ENCODE measurements around the gene MAPK8.

DNA sequence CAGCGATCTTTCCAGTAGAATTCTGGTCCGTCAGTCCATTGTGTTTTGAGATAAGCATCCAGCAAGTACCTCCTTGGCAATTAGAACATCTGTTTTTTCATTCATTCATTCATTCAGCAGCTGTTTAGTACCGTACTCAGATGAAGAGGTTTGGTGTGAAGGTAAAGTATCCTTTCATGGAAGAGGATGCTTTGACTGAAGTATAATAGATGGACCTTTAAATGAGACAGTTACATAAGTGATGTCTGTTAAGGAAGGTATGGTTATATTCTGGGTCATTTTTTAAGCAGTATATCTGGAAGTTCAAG lies 1.2 kb downstream of the MAPK8 start:
- TF ChIP-seq, protein P1, sequence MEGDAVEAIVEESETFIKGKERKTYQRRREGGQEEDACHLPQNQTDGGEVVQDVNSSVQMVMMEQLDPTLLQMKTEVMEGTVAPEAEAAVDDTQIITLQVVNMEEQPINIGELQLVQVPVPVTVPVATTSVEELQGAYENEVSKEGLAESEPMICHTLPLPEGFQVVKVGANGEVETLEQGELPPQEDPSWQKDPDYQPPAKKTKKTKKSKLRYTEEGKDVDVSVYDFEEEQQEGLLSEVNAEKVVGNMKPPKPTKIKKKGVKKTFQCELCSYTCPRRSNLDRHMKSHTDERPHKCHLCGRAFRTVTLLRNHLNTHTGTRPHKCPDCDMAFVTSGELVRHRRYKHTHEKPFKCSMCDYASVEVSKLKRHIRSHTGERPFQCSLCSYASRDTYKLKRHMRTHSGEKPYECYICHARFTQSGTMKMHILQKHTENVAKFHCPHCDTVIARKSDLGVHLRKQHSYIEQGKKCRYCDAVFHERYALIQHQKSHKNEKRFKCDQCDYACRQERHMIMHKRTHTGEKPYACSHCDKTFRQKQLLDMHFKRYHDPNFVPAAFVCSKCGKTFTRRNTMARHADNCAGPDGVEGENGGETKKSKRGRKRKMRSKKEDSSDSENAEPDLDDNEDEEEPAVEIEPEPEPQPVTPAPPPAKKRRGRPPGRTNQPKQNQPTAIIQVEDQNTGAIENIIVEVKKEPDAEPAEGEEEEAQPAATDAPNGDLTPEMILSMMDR (IDR thresholded peaks at IDR 0.05), result no peak
- TF ChIP-seq ZFX (IDR thresholded peaks at IDR 0.05; ENCODE audit: borderline replicate concordance), result no peak

Data from 22Rv1 (cell line).